Activated T-cell treated with anti-CD3 and anti-CD28 coated beads, Interleukin-2, amount 50 U/mL, for 4 hours (primary cell): Measurements from ENCODE around the gene TSHZ1. TPM values are rescaled to one million over a fixed set of nuclear protein-coding genes. Genes with fewer than 3 reads are reported as not detected.

Experiments
- ATAC-seq, 2 donors: fragments of 200-7000 bp; cut with Tn5 transposase; one replicate each; pipeline ENCODE4 v1.10.0; 2021
- DNase-seq: peaks from one replicate; pipeline ENCODE4 v3.0.0-alpha.2; 2020
- H3K27me3 Mint-ChIP-seq: one replicate; pipeline ENCODE4 v1.8.0; 2021; ENCODE audit warnings: low read depth, mixed read lengths
- H3K36me3 Mint-ChIP-seq: one replicate; pipeline ENCODE4 v1.8.0; 2022; ENCODE audit warnings: mixed read lengths; ENCODE audit not compliant: insufficient read depth
- H3K4me1 Mint-ChIP-seq: one replicate; pipeline ENCODE4 v1.8.0; 2021; ENCODE audit warnings: low read depth, mixed read lengths
- H3K4me3 Mint-ChIP-seq: one replicate; pipeline ENCODE4 v1.8.0; 2021; ENCODE audit warnings: mild to moderate bottlenecking, moderate library complexity, mixed read lengths
- H3K9me3 Mint-ChIP-seq: one replicate; pipeline ENCODE4 v1.8.0; 2021; ENCODE audit warnings: mixed read lengths
- total RNA-seq, 3 donors: library from RNA; stranded (reverse); gene quantifications; one replicate each; pipeline ENCODE4 v1.2.1, GENCODE V29; 2021

The TSHZ1 gene
- total RNA-seq, 3 donors from 2014 or later: 10.8 to 13.6 (median 12.5) TPM

- peaks cover 32% of the 10 kb centered on the region for H3K4me1 Mint-ChIP-seq
Measured at GRCh38 chr18:75200071-75200470, 10.5 kb upstream of the TSHZ1 start.

GRCh38 chr18:75200605-75201280 is 9.9 kb upstream of the TSHZ1 start:
- H3K36me3 Mint-ChIP-seq: peaks cover 11% of the 10 kb centered on the region
- peaks cover 37% of the 10 kb centered on the region for H3K4me1 Mint-ChIP-seq
- H3K4me3 Mint-ChIP-seq: no peak overlapping the region
- DNase-seq: no peak
- H3K27me3 Mint-ChIP-seq: no peaks in the 10 kb centered on the region
- ATAC-seq: no peak
- no peaks in the 10 kb centered on the region for H3K9me3 Mint-ChIP-seq

More at GRCh38 chr18:75200071-75200470, 10.5 kb upstream of the TSHZ1 start:
- Mint-ChIP-seq H3K36me3 (peaks cover 11% of the 10 kb centered on the region), H3K9me3 (no peaks in the 10 kb centered on the region), H3K27me3 (no peaks in the 10 kb centered on the region), H3K4me3 (no peak overlapping the region)
- ATAC-seq (no peak), DNase-seq (no peak)

- Mint-ChIP-seq H3K9me3 (no peaks in the 10 kb centered on the region), H3K4me1 (peaks cover 45% of the 10 kb centered on the region), H3K27me3 (no peaks in the 10 kb centered on the region), H3K4me3 (no peak overlapping the region), H3K36me3 (peaks cover 11% of the 10 kb centered on the region)
- ATAC-seq (no peak), DNase-seq (no peak)
Measured at GRCh38 chr18:75201282-75202270, 9.0 kb upstream of the TSHZ1 start.

- Mint-ChIP-seq H3K36me3 (peaks cover 11% of the 10 kb centered on the region), H3K27me3 (no peaks in the 10 kb centered on the region), H3K9me3 (no peaks in the 10 kb centered on the region), H3K4me3 (no peak overlapping the region), H3K4me1 (peaks cover 49% of the 10 kb centered on the region)
- DNase-seq: no peak
- no peak for ATAC-seq
Measured at GRCh38 chr18:75202696-75203365, 7.8 kb upstream of the TSHZ1 start.

- ATAC-seq: no peak
- no peaks in the 10 kb centered on the region for H3K27me3 Mint-ChIP-seq
- H3K4me3 Mint-ChIP-seq: no peak overlapping the region
- H3K4me1 Mint-ChIP-seq: peaks cover 45% of the 10 kb centered on the region
- DNase-seq: no peak
- H3K9me3 Mint-ChIP-seq: no peaks in the 10 kb centered on the region
- H3K36me3 Mint-ChIP-seq: peaks cover 11% of the 10 kb centered on the region
Measured at GRCh38 chr18:75203416-75204268, 7.0 kb upstream of the TSHZ1 start.

GRCh38 chr18:75204269-75204731 is 6.3 kb upstream of the TSHZ1 start:
- ATAC-seq (no peak), DNase-seq (no peak)
- H3K4me1 Mint-ChIP-seq: peaks cover 43% of the 10 kb centered on the region
- H3K9me3 Mint-ChIP-seq: no peaks in the 10 kb centered on the region
- H3K36me3 Mint-ChIP-seq: peaks cover 11% of the 10 kb centered on the region
- no peak overlapping the region for H3K4me3 Mint-ChIP-seq
- no peaks in the 10 kb centered on the region for H3K27me3 Mint-ChIP-seq

GRCh38 chr18:75204732-75205513 is 5.7 kb upstream of the TSHZ1 start:
- Mint-ChIP-seq H3K4me1 (peaks cover 41% of the 10 kb centered on the region), H3K36me3 (peaks cover 11% of the 10 kb centered on the region), H3K4me3 (peak overlapping the region; percentile 65), H3K27me3 (no peaks in the 10 kb centered on the region), H3K9me3 (no peaks in the 10 kb centered on the region)
- DNase-seq (no peak), ATAC-seq (no peak)

- no peaks in the 10 kb centered on the region for H3K9me3 Mint-ChIP-seq
- no peaks in the 10 kb centered on the region for H3K27me3 Mint-ChIP-seq
- H3K36me3 Mint-ChIP-seq: peaks cover 10% of the 10 kb centered on the region
- DNase-seq (no peak), ATAC-seq (no peak)
- H3K4me1 Mint-ChIP-seq: peaks cover 47% of the 10 kb centered on the region
- peak overlapping the region; percentile 65 for H3K4me3 Mint-ChIP-seq
Measured at GRCh38 chr18:75205514-75206132, 5.0 kb upstream of the TSHZ1 start.

GRCh38 chr18:75206452-75207309 is 3.9 kb upstream of the TSHZ1 start:
- Mint-ChIP-seq H3K27me3 (no peaks in the 10 kb centered on the region), H3K4me1 (peaks cover 46% of the 10 kb centered on the region), H3K36me3 (peaks cover under 1% of the 10 kb centered on the region), H3K4me3 (peak overlapping the region; percentile 93), H3K9me3 (no peaks in the 10 kb centered on the region)
- ATAC-seq: no peak
- no peak for DNase-seq

- Mint-ChIP-seq H3K27me3 (no peaks in the 10 kb centered on the region), H3K9me3 (no peaks in the 10 kb centered on the region), H3K4me3 (peak overlapping the region; percentile 93), H3K36me3 (no peaks in the 10 kb centered on the region), H3K4me1 (peaks cover 50% of the 10 kb centered on the region)
- peak; percentile 24 to 29 for ATAC-seq
- DNase-seq: no peak
Measured at GRCh38 chr18:75207310-75208154, 3.1 kb upstream of the TSHZ1 start.

- Mint-ChIP-seq H3K9me3 (no peaks in the 10 kb centered on the region), H3K36me3 (no peaks in the 10 kb centered on the region), H3K4me3 (peak overlapping the region; percentile 93), H3K4me1 (peaks cover 53% of the 10 kb centered on the region), H3K27me3 (no peaks in the 10 kb centered on the region)
- ATAC-seq (peak; percentile 7 to 10), DNase-seq (peak; percentile 33)
Measured at GRCh38 chr18:75208155-75208835, 2.3 kb upstream of the TSHZ1 start.
